ENCODE data around the gene PRPF6. TPM values are rescaled to one million over a fixed set of nuclear protein-coding genes. Genes with fewer than 3 reads are reported as not detected.
A peak's percentile ranks its signal among the peaks of the same experiment; 100 is the strongest.
"Not testable (repeated sequence)": the region's sequence is repeated elsewhere in the genome, so short reads cannot be mapped to it uniquely, and the experiment has no call there.

PRPF6 gene
- total RNA-seq, 2 donors from 2014 or later, result 88.5 to 97.4 TPM

GRCh38 chr20:63972312-63973159 is 8.4 kb upstream of the PRPF6 start:
- Mint-ChIP-seq H3K27ac (no peak overlapping the region), H3K4me3 (no peak overlapping the region), H3K9me3 (no peaks in the 10 kb centered on the region), H3K27me3 (no peaks in the 10 kb centered on the region), H3K36me3 (ENCODE audit: low read depth) (peaks cover 38% of the 10 kb centered on the region), H3K4me1 (peaks cover 27% of the 10 kb centered on the region)
- ATAC-seq (replicated peaks), result no peak

DNA sequence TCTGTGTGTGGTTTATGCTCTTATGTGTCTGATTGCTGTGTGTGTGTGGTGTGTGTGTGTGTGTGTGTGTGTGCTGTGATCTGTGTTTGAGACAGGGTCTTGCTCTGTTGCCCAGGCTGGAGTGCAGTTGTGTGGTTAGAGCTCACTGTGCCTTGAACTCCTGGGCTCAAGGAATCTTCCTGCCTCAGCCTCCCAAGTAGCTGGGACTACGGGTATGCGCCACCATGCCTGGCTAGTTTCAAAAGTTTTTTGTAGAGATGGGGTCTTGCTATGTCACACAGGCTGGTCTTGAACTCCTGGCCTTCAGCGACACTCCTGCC is 7.8 kb upstream of the PRPF6 start:
- H3K4me1 Mint-ChIP-seq, result peaks cover 31% of the 10 kb centered on the region
- ATAC-seq (replicated peaks), result no peak
- H3K27me3 Mint-ChIP-seq, result no peaks in the 10 kb centered on the region
- peaks cover 38% of the 10 kb centered on the region for H3K36me3 Mint-ChIP-seq (ENCODE audit: low read depth)
- peak overlapping the region; percentile 30 for H3K4me3 Mint-ChIP-seq
- no peaks in the 10 kb centered on the region for H3K9me3 Mint-ChIP-seq
- peak overlapping the region; percentile 66 for H3K27ac Mint-ChIP-seq

DNA sequence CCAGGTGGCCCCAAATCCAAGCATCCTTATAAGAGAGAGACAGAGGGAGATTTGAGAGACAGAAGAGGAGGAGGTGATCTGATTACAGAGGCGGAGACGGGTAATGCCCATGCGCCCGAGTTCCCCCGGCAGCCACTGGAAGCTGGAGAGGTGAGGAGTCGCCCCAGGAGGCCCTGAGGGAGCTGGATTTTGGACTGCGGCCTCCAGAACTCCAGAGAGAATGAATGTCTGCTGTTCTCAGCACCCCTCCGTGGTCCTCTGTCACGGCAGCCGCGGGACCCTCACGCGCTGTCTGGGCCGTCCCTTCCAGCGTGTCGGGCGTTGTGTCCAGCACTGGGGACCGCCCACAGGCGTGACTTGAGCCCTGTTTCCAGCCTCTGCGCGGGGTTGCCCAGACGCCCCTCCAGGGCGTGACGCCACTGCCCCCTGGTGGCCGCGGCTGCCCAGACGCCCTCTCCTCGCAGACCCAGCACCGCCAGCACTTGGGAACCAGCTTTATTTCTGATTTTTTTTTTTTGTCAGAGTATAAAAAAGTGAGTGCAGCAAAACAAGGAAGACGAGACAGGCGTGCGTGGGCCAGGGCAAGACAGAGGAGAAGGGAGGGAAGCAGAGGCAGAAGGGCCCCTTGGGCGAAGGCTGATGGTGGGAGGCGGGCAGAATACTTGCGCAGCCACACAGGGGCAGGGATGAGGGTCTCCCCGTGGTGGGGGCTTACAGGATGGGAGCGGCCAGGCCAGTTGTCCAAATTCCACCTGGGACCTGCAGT is 7.1 kb upstream of the PRPF6 start:
- H3K9me3 Mint-ChIP-seq, result no peaks in the 10 kb centered on the region
- H3K27me3 Mint-ChIP-seq, result no peaks in the 10 kb centered on the region
- H3K4me1 Mint-ChIP-seq, result peaks cover 31% of the 10 kb centered on the region
- peaks cover 38% of the 10 kb centered on the region for H3K36me3 Mint-ChIP-seq (ENCODE audit: low read depth)
- peak overlapping the region; percentile 66 for H3K27ac Mint-ChIP-seq
- peak overlapping the region; percentile 30 for H3K4me3 Mint-ChIP-seq
- peak; percentile 38 for ATAC-seq (replicated peaks)

DNA sequence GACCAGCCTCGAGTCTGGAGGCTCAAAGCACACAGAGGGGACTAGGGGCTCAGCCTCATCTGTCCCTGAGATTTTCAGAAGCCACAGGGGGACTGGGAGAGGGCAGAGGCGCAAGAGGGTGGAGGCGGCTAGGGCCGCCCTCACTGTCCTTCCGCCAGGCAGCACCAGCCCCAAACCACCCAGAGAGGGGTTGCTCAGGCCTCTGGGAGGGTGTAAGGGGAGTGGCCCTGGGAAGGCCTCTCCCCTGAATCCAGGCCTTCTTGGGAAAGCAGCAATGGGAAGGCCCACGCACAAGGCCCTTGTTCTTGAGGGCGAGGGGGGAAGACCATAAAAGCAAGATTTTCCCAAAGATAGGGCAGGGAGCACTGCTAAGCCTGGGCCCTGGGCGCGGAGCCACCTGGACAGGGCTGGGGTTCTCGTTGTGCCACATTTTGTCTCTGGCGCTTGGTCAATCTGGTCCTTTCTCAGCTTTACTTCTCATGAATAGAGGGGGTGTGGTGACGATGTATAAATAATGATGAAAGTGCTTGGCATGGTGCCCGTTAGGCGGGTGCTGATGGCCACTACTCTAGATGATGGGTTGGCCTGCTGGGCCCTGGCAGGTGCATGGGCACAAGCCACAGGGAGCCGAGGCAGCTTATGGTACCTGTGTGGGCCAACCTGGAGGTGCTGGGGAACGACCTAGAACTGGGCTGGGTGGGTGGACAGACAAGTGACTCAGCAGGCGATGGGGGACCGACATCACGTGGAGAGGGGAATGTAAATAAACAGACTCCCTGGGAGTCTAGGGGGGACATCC is 6.3 kb upstream of the PRPF6 start:
- no peaks in the 10 kb centered on the region for H3K9me3 Mint-ChIP-seq
- H3K27ac Mint-ChIP-seq, result no peak overlapping the region
- ATAC-seq (replicated peaks), result no peak
- H3K4me1 Mint-ChIP-seq, result peaks cover 31% of the 10 kb centered on the region
- H3K27me3 Mint-ChIP-seq, result no peaks in the 10 kb centered on the region
- peaks cover 38% of the 10 kb centered on the region for H3K36me3 Mint-ChIP-seq (ENCODE audit: low read depth)
- H3K4me3 Mint-ChIP-seq, result no peak overlapping the region

- H3K9me3 Mint-ChIP-seq; ATAC-seq (replicated peaks); H3K27me3 Mint-ChIP-seq: not testable (repeated sequence)
- Mint-ChIP-seq H3K4me1 (peaks cover 37% of the 10 kb centered on the region), H3K36me3 (ENCODE audit: low read depth) (peaks cover 47% of the 10 kb centered on the region), H3K27ac (peak overlapping the region; percentile 75), H3K4me3 (peak overlapping the region; percentile 82)
Observed at GRCh38 chr20:63976511-63976910, 4.4 kb upstream of the PRPF6 start.

DNA sequence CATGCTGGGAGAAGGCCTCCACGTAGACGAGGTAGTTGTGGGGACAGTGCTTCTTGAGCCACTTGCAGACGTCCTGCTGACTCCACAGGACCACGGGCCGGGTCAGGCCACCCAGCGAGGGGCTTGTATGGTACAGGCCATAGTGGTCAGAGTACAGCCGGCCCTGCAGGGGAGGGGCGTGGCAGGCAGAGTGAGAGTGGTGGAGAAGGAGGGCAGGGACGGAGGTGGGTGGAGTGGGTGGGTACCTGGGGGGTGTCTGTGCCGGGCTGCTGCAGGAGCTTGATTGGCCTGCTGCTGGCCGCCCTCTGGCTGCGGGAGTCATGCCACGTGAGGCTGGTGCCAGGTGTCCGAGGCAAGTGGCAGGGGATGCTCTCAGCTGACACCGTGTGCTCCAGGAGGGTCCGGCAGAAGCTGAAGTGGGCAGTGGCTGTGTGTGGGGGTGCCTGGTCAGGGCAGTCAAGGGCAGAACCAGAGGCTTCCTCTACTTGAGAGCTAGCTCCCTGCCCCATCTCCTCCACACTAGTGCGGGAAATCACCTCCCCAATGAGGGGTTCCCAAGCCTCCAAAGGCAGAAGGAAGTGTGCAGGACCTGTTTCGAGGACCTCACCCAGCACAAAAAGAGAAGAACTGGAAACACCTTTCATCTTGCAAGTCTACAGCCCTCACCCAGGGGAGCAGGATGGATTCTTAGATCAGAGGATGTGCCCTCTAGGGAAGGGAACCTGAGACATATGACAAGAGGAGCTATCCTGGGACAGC is 3.8 kb upstream of the PRPF6 start:
- H3K4me3 Mint-ChIP-seq, result peak overlapping the region; percentile 82
- H3K9me3 Mint-ChIP-seq, result no peaks in the 10 kb centered on the region
- peaks cover 53% of the 10 kb centered on the region for H3K36me3 Mint-ChIP-seq (ENCODE audit: low read depth)
- H3K27me3 Mint-ChIP-seq, result no peaks in the 10 kb centered on the region
- peaks cover 42% of the 10 kb centered on the region for H3K4me1 Mint-ChIP-seq
- H3K27ac Mint-ChIP-seq, result peak overlapping the region; percentile 79
- ATAC-seq (replicated peaks), result no peak

DNA sequence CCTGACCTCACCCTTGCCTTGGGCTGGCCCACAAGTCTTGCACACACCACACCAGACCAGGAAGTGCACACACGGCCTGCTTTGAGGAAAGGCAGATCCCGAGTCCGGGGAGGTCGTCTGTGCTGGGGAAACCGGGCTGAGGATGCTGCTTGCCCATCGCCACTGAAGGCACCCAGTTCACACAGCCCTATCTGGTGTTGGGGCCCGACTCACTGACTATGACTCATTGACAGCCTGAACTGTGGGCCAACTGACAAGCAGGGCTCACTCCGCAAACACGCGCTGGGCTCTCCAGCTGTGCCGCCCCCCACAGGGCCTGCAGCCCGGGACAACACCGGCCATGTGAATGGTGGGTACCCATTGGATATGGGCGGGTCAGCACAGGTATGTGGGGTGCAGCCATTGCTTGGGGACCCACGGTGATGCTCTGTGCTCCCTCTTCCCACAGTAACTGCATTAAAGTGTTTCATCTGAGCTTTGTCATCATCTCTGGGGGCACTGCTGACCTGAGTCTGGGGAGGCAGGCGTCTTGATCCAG is 3.1 kb upstream of the PRPF6 start:
- Mint-ChIP-seq H3K36me3 (ENCODE audit: low read depth) (peaks cover 60% of the 10 kb centered on the region), H3K27me3 (no peaks in the 10 kb centered on the region), H3K9me3 (no peaks in the 10 kb centered on the region), H3K27ac (peak overlapping the region; percentile 79), H3K4me1 (peaks cover 47% of the 10 kb centered on the region), H3K4me3 (peak overlapping the region; percentile 82)
- ATAC-seq (replicated peaks), result peak; percentile 55

DNA sequence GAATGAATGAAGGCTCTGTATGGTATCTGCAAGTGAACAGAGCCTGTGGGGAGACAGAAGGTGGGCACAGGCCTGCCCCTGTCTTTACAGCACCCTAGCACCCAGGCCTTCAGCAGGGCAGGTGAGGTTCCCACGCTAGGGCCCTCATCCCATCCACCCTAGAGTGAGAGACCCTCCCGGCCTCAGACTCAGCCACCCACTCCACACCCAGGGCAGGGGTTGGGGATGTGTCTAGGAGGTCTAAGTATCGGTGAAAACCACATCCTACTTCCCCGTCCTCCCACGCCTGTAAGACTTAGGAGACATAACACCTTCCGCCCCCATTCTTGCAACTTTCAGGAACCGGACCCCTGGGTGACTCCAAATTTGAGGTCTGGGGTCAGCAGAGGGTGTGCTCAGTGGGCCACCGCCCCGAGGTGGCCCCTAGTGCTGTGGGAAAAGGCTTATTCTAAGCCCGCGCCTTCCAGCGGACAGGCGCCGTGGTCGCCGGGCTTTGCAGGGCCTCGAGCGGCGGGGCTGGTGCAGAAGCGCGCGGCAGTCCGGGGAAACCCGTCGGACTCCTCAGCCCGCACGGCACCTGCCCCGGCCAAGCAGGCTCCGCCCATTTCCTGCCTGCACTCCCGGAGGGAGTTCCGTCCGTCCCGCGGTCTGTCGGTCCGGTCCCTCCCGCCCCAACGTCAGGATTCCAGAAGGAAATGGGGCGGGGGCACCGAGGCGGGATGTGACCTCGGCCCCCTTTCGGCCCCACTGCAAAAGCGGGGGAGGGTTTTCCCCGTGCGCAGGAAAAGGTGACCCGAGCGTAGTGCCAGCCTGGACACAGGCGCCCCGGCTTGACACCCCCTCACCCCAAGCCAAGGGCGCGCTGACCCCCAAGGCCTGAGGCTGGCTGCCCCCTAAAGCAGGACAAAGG is 2.4 kb upstream of the PRPF6 start:
- H3K4me1 Mint-ChIP-seq, result peaks cover 46% of the 10 kb centered on the region
- H3K9me3 Mint-ChIP-seq, result no peaks in the 10 kb centered on the region
- ATAC-seq (replicated peaks), result peak; percentile 33
- H3K4me3 Mint-ChIP-seq, result peak overlapping the region; percentile 82
- H3K36me3 Mint-ChIP-seq (ENCODE audit: low read depth), result peaks cover 62% of the 10 kb centered on the region
- H3K27ac Mint-ChIP-seq, result peak overlapping the region; percentile 79
- H3K27me3 Mint-ChIP-seq, result no peaks in the 10 kb centered on the region

- ATAC-seq (replicated peaks), result no peak
- peak overlapping the region; percentile 86 for H3K4me3 Mint-ChIP-seq
- peaks cover 62% of the 10 kb centered on the region for H3K36me3 Mint-ChIP-seq (ENCODE audit: low read depth)
- H3K27ac Mint-ChIP-seq, result peak overlapping the region; percentile 79
- no peaks in the 10 kb centered on the region for H3K9me3 Mint-ChIP-seq
- peaks cover 40% of the 10 kb centered on the region for H3K4me1 Mint-ChIP-seq
- no peaks in the 10 kb centered on the region for H3K27me3 Mint-ChIP-seq
Observed at GRCh38 chr20:63979229-63979556, 1.7 kb upstream of the PRPF6 start.

DNA sequence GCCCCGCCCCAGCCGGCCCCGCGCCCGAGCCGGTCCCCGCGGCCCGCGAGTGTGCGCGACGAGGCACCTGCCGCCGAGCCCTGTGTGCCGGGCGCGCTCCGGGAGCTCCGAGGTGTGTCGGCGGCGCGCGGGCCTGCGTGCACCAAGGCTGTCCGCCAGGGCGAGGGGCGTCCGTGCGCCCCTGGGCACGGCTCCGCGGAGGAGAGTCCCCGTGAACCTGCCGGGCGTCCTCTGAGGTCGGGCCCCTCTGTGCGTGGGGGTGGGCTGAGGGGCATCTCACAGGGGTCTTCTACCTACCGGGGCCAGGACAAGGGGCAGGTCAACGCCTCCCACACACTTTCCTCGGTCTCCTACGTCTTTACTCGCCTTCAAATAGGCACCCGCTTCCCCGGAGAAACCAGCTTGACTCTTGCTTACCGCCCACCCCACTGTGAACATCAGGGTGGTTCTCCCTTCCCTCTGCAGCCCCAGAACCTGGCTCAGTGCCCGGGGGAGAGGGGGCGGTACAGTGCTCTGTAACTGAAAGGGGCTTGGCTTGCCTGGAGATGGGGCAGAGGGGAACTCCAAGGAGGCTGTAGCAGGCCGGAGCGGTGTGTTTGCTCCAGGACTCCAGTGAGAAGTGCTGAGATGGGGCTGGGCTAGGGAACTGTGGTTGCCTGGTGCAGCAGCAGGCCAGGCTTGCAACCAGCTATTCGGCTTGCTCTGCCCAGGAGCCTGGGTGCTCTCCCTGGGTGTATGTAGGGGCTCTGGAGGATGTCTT is 1.2 kb upstream of the PRPF6 start, which contains the start of gene SAMD10:
TSS of gene SAMD10 (minus strand) at position 86 of the 760 bp plus-strand sequence. CDS start 175 bp downstream, outside the sequence.
- Mint-ChIP-seq H3K36me3 (ENCODE audit: low read depth) (peaks cover 62% of the 10 kb centered on the region), H3K27ac (peak within 1 kb of the TSS; percentile 91), H3K4me1 (peaks cover 44% of the 10 kb centered on the region), H3K4me3 (peak within 1 kb of the TSS; percentile 86), H3K27me3 (no peaks in the 10 kb centered on the region), H3K9me3 (no peaks in the 10 kb centered on the region)
- ATAC-seq (replicated peaks), result peak; percentile 53

DNA sequence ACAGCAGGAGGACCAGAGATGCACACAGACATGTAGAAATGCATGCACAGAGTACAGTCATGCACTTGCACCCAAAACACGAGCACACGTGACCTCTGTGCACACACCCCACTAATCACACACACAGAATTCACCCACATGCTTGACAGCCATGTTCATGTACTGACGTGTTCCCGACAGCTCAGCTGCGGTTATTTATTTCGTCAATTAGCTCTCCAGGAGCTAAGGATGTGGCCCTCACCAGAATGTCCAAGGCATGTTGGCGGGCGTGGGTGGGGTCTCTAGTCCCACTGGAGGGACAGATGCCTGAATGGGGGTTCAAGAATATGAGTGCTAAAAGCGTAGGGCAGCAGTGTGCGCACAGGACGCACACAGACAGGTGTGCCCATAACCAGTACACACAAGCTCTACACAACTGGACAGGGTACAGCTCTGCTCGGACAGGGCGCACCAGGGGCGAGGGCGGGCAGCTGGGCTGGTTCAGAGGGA is 571 bp upstream of the PRPF6 start:
- Mint-ChIP-seq H3K27ac (peak overlapping the region; percentile 91), H3K4me3 (peak overlapping the region; percentile 86), H3K9me3 (no peaks in the 10 kb centered on the region), H3K36me3 (ENCODE audit: low read depth) (peaks cover 65% of the 10 kb centered on the region), H3K4me1 (peaks cover 46% of the 10 kb centered on the region), H3K27me3 (no peaks in the 10 kb centered on the region)
- peak; percentile 51 for ATAC-seq (replicated peaks)

DNA sequence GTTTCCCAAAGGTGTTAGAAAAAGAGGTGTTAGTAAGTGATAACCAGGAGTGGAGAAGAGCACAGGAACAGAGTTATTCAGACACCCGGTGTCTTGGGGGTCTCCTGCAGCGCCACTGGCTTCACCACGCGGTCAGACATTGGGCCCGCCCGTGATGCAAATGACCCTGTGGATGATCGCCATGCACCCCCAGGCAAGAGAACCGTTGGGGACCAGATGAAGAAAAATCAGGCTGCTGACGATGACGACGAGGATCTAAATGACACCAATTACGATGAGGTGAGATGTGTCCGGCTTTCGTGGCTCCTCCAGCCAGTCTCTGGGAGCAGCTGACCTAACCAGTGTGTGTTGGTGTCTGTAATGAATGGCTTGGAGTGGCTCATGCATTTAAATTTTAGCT is 2.0 kb downstream of the PRPF6 start:
- Mint-ChIP-seq H3K9me3 (no peaks in the 10 kb centered on the region), H3K36me3 (ENCODE audit: low read depth) (peaks cover 73% of the 10 kb centered on the region), H3K27ac (peak overlapping the region; percentile 91), H3K4me3 (peak overlapping the region; percentile 86), H3K27me3 (no peaks in the 10 kb centered on the region), H3K4me1 (peaks cover 26% of the 10 kb centered on the region)
- ATAC-seq (replicated peaks), result no peak

Data from activated T-helper 17 cell treated with anti-CD3 and anti-CD28 coated beads, Interleukin-2, amount 50 U/mL, for 72 hours (primary cell).